Measurements from ENCODE around the gene DTX3.
A peak's percentile ranks its signal among the peaks of the same experiment; 100 is the strongest.

Gene DTX3, protein sequence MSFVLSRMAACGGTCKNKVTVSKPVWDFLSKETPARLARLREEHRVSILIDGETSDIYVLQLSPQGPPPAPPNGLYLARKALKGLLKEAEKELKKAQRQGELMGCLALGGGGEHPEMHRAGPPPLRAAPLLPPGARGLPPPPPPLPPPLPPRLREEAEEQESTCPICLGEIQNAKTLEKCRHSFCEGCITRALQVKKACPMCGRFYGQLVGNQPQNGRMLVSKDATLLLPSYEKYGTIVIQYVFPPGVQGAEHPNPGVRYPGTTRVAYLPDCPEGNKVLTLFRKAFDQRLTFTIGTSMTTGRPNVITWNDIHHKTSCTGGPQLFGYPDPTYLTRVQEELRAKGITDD

DNA sequence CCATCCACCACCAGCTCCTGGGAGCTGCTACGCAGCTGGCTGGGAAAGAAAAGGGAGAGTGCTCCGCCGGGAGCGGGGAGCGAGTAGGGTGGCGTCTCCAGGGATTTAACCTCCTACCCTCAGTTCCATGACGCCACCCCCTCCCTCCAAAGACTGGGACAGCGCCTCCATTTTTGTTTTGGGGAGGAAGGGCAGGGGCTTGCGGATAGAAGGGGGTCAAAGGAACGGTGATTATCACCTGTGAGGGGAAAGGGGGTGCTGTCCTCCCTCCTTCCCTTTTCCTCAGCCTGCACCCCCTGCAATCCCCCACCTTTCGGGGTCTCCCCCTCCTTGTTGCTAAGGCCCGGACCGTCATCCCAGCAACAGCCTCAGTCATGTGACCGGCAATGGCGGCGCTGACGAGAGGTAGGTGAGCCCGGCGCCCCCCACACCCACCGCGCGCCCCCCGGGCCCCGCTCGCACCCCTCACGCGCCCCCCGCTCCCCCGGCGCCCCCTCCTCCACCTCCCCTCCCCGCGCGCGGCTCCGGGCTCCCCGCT, at the start of gene DTX3:
Gene DTX3, plus strand, starts transcription at position 371 of the 538 bp plus-strand sequence. CDS start 1,694 bp downstream, outside the sequence.
- ATAC-seq (ENCODE audit: insufficient read depth, low read depth) (peak; percentile 63), DNase-seq (peak; percentile 35)
- no peaks in the 10 kb centered on the region; the same call in 1 of the 2 replicates for H3K79me2 ChIP-seq (ENCODE audit: insufficient read depth, low read length)
- H3K27ac ChIP-seq (ENCODE audit: low read length): peak within 1 kb of the TSS; percentile 70
- H3K4me2 ChIP-seq (ENCODE audit: insufficient read depth, low read length): peak within 1 kb of the TSS; percentile 58
- no peaks in the 10 kb centered on the region for H3K27me3 ChIP-seq (ENCODE audit: insufficient read depth, low read length, poor library complexity)
- H3K4me1 ChIP-seq (ENCODE audit: insufficient read depth, low read length): peaks cover 21% of the 10 kb centered on the region
- peaks cover 31% of the 10 kb centered on the region; the same call in 1 of the 2 replicates for H3K36me3 ChIP-seq (ENCODE audit: insufficient read depth, low read length)
- peak within 1 kb of the TSS; percentile 92 for H2AFZ ChIP-seq (ENCODE audit: low read depth, low read length)
- H4K20me1 ChIP-seq (ENCODE audit: insufficient read depth, low read length): no peaks in the 10 kb centered on the region
- no peak for TF ChIP-seq EZH2 (IDR thresholded peaks at IDR 0.05; ENCODE audit: borderline replicate concordance, low read depth, low read length, severe bottlenecking)
- H3K9me3 ChIP-seq (ENCODE audit: insufficient read depth, low read length, severe bottlenecking): no peaks in the 10 kb centered on the region
- H3K9ac ChIP-seq (ENCODE audit: low read depth, low read length): peak within 1 kb of the TSS; percentile 57
- peak within 1 kb of the TSS; percentile 28 to 62; a peak in 3 of 4 replicates for H3K4me3 ChIP-seq (ENCODE audit: low read depth in 1 of 2, low read length in 2 of 2)

DNA sequence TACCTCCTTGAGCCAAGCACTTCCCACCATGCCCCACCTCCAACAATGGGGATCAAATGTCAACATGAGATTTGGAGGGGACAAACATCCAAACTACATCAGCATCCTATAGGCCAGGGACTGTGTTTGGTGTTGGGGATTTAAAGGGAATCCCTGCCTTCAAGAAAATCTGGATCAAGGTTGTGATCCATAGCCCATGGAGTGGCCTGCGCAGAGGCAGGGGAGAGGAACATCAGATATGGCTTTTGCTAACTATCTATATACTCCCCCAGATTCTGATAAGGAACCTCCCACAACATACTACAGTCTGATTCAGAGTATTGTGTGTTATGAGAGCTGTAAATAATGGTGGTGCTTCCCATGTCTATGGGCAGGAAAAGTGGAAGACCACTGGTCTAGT, 49.7 kb upstream of the DTX3 start:
- Histone ChIP-seq H2AFZ (ENCODE audit: low read depth, low read length) (no peak overlapping the region), H3K36me3 (ENCODE audit: insufficient read depth, low read length) (no peaks in the 10 kb centered on the region), H3K27me3 (ENCODE audit: insufficient read depth, low read length, poor library complexity) (peaks cover 20% of the 10 kb centered on the region), H3K9ac (ENCODE audit: low read depth, low read length) (no peak overlapping the region), H4K20me1 (ENCODE audit: insufficient read depth, low read length) (no peaks in the 10 kb centered on the region), H3K4me3 (ENCODE audit: low read depth in 1 of 2, low read length in 2 of 2) (no peak overlapping the region), H3K27ac (ENCODE audit: low read length) (no peak overlapping the region), H3K4me2 (ENCODE audit: insufficient read depth, low read length) (no peak overlapping the region), H3K79me2 (ENCODE audit: insufficient read depth, low read length) (no peaks in the 10 kb centered on the region), H3K4me1 (ENCODE audit: insufficient read depth, low read length) (no peaks in the 10 kb centered on the region), H3K9me3 (ENCODE audit: insufficient read depth, low read length, severe bottlenecking) (no peaks in the 10 kb centered on the region)
- TF ChIP-seq EZH2 (IDR thresholded peaks at IDR 0.05; ENCODE audit: borderline replicate concordance, low read depth, low read length, severe bottlenecking) (no peak), CTCF (IDR thresholded peaks at IDR 0.05; ENCODE audit: borderline replicate concordance, extremely low read depth, low read length, poor library complexity, severe bottlenecking) (no peak)
- ATAC-seq (ENCODE audit: insufficient read depth, low read depth) (no peak), DNase-seq (no peak)

DNA sequence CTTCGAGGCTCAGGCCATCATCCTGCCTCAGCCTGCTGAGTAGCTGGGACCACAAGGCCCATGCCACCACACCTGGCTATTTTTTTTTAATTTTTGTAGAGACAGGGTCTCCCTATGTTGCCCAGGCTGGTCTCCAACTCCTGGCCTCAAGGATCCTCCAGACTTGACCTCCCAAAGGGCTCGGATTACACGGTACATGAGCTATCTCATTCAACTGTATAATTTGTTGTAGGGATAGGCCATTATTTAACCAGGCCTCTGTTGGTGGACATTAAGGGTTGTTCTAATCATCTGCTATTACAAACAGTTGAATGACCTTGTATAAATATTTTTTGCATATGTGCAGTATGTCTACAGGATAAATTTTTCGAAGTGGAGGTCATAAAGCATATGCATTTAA, 45.8 kb upstream of the DTX3 start:
- Histone ChIP-seq H3K4me2 (ENCODE audit: insufficient read depth, low read length) (no peak overlapping the region), H4K20me1 (ENCODE audit: insufficient read depth, low read length) (no peaks in the 10 kb centered on the region)
- no peak for ATAC-seq (ENCODE audit: insufficient read depth, low read depth)

More for the DNA sequence above, 45.8 kb upstream of the DTX3 start:
- Histone ChIP-seq H3K4me1 (ENCODE audit: insufficient read depth, low read length) (no peaks in the 10 kb centered on the region), H2AFZ (ENCODE audit: low read depth, low read length) (no peak overlapping the region), H3K36me3 (ENCODE audit: insufficient read depth, low read length) (no peaks in the 10 kb centered on the region), H3K27ac (ENCODE audit: low read length) (no peak overlapping the region), H3K27me3 (ENCODE audit: insufficient read depth, low read length, poor library complexity) (peaks cover 22% of the 10 kb centered on the region), H3K4me3 (ENCODE audit: low read depth in 1 of 2, low read length in 2 of 2) (no peak overlapping the region), H3K79me2 (ENCODE audit: insufficient read depth, low read length) (no peaks in the 10 kb centered on the region), H3K9ac (ENCODE audit: low read depth, low read length) (no peak overlapping the region), H3K9me3 (ENCODE audit: insufficient read depth, low read length, severe bottlenecking) (no peaks in the 10 kb centered on the region)
- TF ChIP-seq EZH2 (IDR thresholded peaks at IDR 0.05; ENCODE audit: borderline replicate concordance, low read depth, low read length, severe bottlenecking) (no peak), CTCF (IDR thresholded peaks at IDR 0.05; ENCODE audit: borderline replicate concordance, extremely low read depth, low read length, poor library complexity, severe bottlenecking) (no peak)
- DNase-seq: no peak
